ENCODE data around the gene SPTB.
A peak's percentile ranks its signal among the peaks of the same experiment; 100 is the strongest.
"Not testable (repeated sequence)": the region's sequence is repeated elsewhere in the genome, so short reads cannot be mapped to it uniquely, and the experiment has no call there.

SPTB gene

GRCh38 chr14:64826333-64826732, 53.4 kb downstream of the SPTB start:
- intact Hi-C loops (cut with DNase I), result no loop called here
- no peak for DNase-seq

- intact Hi-C loops (cut with DNase I), result no loop called here
- no peak for DNase-seq
Observed at GRCh38 chr14:64825509-64825908, 54.2 kb downstream of the SPTB start.

- no peak for DNase-seq
- intact Hi-C loops (cut with DNase I), result no loop called here
Observed at GRCh38 chr14:64825006-64825405, 54.7 kb downstream of the SPTB start.

DNA sequence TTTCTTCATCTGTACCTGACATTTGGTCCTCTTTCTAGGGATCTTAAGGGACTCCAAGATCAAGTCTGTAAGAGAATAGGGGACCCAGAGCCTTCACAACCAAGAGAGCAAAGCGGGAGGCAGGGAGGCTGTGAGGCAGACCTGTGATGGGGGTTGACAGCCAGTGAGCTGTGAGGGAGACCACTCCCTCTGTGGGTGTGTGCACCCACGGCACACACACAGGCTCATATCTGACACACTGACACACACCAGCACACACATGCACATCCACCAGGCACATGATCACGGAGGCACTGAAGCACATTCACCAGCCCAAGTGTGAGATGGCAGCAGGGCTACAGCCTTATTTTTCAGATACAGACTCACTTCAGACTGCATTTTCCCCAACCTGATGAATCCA, 55.2 kb downstream of the SPTB start:
- no peak for DNase-seq
- intact Hi-C loops (cut with DNase I), result no loop called here

DNA sequence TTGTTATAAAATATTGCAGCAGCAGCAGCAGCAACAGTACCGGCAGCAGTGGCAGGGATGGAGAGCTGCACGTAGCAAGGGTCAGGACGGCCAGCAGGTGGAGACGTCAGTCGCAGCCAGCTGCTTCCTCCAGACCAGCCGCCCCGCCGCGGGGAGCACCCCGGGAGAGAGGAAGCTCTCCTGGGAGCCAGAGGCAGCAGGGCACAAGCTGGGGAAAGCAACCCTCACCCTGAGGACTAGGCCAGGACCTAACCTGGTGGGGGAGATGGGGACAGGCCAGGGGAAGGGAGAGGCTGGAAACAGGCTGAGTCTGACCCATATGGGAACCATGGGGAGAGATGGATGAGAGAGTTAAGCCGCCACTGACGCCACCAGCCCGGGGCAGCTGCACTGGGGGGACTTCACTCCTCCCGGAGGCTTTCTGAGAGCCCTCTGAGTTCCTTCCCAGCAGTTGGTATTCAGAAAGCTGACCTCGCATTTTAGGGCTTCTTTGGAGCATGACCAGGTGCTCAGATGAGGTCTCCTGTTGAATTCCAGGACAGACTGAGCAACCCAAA, 56.3 kb downstream of the SPTB start:
- peak; percentile 52 to 96 (median 78) for DNase-seq
- intact Hi-C loops (cut with DNase I), result loop anchor here (1.0 to 2.0 kb wide), 2 partner anchors 69 to 160 kb away; no protein-coding TSS in a partner anchor

- no peak for DNase-seq
- intact Hi-C loops (cut with DNase I), result loop anchor here (2.0 kb wide), 1 partner anchor 71 kb away; no protein-coding TSS in a partner anchor
Observed at GRCh38 chr14:64821651-64822050, 58.1 kb downstream of the SPTB start.

DNA sequence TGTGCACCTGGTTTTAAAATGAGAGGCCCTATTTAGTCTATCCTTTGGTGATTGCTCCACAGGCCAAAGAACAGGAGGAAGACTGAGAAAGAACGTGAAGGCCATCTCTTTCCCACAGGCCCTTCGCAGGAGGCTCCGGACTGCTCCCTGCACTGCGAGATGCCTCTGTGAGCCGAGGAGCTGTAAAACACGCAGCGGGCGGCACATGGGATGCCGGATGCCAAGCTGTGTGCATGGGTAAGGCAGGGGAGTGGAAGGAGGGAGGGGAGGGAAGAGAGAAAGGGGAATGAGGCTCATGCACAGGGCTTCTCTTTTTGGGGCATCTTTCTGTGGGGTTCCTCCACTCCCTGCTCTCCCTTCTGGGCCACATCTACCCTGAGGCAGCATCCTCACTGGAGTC, 61.6 kb downstream of the SPTB start:
- DNase-seq, result no peak
- intact Hi-C loops (cut with DNase I), result no loop called here

DNA sequence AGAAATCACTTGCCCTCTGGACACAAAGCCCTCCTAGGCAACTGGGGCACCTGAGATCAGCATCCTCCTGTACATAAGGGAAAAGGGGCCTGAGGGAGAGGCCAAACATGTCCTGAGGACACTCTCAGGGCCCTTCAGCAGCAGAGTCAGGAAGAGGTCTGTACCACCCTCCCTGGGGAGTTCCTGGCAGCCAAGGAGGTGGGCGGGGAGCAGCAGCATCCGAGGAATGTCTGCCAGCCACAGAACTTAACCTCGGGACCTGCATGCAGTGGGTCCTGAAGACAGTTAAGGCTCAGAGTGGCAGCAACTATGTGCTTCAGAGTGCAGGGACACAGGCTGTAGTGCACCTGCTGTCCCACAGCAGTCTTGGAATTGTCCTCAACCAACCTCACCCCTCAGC, 62.1 kb downstream of the SPTB start:
- DNase-seq, result no peak
- intact Hi-C loops (cut with DNase I), result no loop called here

DNA sequence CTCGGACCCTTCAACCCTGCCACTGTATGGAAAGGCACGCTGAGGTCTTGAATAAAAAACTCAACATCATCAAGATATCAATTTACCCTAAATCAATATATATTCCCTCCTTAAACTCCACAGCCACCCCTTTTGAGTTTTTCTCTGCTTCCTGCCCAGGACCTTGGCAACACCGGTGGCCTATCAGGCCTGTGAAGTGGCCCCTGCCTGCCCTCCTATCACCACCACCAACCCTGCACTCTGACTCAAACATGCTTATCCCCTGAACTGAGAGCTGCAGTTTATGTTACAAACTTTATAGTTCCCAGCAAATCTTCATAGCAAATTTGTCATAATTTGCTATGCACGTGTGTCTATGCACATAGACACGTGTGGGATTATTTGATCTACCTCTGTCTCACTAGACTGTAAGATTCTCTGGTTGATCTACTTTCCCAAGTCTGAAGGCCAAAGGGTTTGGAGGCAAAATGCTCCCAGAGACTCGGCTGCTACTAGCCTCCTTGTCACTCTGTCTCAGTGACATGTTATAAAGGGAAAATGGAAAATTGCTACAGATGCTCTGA, 63.4 kb downstream of the SPTB start:
- intact Hi-C loops (cut with DNase I), result no loop called here
- DNase-seq, result no peak

DNA sequence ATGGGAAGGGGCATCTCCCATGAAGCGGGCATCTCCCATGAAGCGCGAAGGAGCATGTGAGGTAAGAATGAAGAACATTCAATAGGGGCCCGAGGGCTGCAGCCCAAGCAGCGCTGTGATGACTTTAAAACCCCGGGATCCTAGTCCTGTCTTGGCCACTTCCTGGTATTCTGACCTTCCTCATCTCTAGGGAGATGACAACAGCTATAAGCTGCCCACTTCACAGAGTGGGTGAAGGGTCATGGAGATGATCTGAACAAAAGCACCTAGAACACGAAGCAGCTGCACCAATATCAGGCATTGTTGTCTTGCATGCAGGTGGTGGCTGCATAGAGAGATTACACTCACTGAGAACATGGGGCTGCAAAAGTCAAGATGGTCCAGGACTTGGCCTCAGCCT, 64.5 kb downstream of the SPTB start:
- intact Hi-C loops (cut with DNase I), result no loop called here
- DNase-seq, result no peak

- no peak for DNase-seq
- intact Hi-C loops (cut with DNase I), result no loop called here
Observed at GRCh38 chr14:64812412-64812811, 67.3 kb downstream of the SPTB start.

GRCh38 chr14:64811676-64812075, 68.0 kb downstream of the SPTB start:
- intact Hi-C loops (cut with DNase I), result no loop called here
- DNase-seq, result no peak

GRCh38 chr14:64808449-64808848, 71.3 kb downstream of the SPTB start:
- intact Hi-C loops (cut with DNase I), result no loop called here
- DNase-seq, result no peak

- intact Hi-C loops (cut with DNase I), result no loop called here
Observed at GRCh38 chr14:64807551-64807950, 72.2 kb downstream of the SPTB start.

DNA sequence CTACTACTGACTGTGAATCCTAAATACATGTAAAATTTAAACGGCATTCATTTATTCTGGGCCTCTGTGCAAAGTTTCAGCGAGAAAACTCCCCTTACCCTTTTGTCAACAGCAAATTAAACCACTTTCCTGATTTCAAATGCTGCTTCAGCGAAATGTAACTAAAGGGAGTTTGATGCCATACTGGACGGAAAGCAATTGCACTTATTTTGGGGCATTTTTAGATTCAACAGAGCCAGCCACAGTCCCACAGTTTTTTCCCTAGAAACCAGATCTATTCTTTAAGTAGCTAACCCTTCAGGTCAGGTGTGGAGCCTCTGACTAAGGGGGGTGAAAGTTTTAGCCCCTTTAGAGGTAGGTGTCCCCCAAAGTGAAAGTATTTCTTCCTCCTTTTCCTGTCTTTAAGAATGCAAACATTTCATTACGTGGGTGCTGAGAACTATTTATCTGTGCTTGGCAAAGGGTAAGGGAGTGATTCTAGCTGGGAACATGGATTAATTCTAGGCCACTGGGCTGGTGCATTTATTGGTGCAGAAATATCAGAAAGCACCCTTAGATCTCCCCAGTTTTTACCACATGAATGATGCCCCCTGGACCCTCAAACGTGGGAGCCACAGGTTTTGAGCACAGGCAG, 72.7 kb downstream of the SPTB start:
- no peak for DNase-seq
- intact Hi-C loops (cut with DNase I), result no loop called here

More at GRCh38 chr14:64807551-64807950, 72.2 kb downstream of the SPTB start:
- DNase-seq, result no peak

GRCh38 chr14:64806202-64806861, 73.4 kb downstream of the SPTB start:
- no peak for DNase-seq
- intact Hi-C loops (cut with DNase I), result no loop called here

DNA sequence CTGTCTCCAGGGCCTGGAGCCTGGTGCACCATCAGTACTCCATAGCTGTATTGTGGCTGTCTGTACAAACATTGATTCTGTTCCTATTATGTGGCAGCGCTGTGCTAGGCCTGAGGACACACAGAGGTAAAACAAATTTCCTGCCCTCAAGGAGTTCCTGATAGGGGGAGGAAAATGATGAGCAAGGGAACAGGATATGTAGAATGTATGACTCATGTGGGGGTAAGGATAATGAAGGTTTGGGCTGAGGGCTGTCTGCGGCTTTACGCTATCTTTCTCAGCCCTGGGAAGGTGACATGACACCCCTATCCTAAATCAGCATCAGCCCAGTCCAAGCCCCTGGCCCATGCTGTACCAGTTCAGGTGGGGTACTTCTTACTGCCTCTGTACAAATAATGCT, 74.1 kb downstream of the SPTB start:
- DNase-seq; intact Hi-C loops (cut with DNase I): not testable (repeated sequence)

- intact Hi-C loops (cut with DNase I), result loop anchor here (5.0 kb wide), 1 partner anchor 87 kb away; no protein-coding TSS in a partner anchor
- DNase-seq, result no peak
Observed at GRCh38 chr14:64804754-64805260, 74.9 kb downstream of the SPTB start.

DNA sequence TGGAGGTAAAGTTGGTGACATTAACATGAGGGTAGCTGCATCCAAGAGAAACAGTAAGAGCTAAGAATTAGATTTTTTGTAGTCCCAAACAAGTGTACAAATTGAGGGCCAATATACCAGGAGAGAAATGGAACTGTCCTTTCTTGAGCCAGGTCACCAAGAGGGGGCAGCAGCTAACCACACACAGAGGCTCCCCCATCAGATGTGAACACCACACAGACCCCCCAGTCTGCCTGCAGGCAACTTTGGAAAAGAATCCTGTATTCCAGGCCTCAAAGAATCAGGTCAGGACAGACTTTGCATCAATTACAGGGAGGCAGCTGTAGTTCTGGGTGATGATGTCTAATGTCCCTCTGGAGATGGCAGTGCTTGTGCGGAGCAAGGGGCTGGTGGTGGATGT, 77.9 kb downstream of the SPTB start:
- intact Hi-C loops (cut with DNase I), result loop anchor here (5.0 kb wide), 1 partner anchor 91 kb away; no protein-coding TSS in a partner anchor
- DNase-seq, result peak in 1 of 10 donors; percentile 28

GRCh38 chr14:64801046-64801445, 78.7 kb downstream of the SPTB start:
- peak in 1 of 10 donors; percentile 76 for DNase-seq
- intact Hi-C loops (cut with DNase I), result loop anchor here (5.0 kb wide), 1 partner anchor 91 kb away; no protein-coding TSS in a partner anchor

- intact Hi-C loops (cut with DNase I), result loop anchor here (5.0 kb wide), 1 partner anchor 92 kb away; no protein-coding TSS in a partner anchor
- no peak for DNase-seq
Observed at GRCh38 chr14:64800000-64800399, 79.7 kb downstream of the SPTB start.
